ENCODE measurements around the gene SPOCK2. TPM values are rescaled to one million over a fixed set of nuclear protein-coding genes. Genes with fewer than 3 reads are reported as not detected.

The SPOCK2 gene
- total and polyA plus RNA-seq, 10 of the 15 experiments (the other 5 are each of a cell fraction or from before 2014, with no cell fraction given): 0.02 to 1.5 (median 0.58) TPM

DNA sequence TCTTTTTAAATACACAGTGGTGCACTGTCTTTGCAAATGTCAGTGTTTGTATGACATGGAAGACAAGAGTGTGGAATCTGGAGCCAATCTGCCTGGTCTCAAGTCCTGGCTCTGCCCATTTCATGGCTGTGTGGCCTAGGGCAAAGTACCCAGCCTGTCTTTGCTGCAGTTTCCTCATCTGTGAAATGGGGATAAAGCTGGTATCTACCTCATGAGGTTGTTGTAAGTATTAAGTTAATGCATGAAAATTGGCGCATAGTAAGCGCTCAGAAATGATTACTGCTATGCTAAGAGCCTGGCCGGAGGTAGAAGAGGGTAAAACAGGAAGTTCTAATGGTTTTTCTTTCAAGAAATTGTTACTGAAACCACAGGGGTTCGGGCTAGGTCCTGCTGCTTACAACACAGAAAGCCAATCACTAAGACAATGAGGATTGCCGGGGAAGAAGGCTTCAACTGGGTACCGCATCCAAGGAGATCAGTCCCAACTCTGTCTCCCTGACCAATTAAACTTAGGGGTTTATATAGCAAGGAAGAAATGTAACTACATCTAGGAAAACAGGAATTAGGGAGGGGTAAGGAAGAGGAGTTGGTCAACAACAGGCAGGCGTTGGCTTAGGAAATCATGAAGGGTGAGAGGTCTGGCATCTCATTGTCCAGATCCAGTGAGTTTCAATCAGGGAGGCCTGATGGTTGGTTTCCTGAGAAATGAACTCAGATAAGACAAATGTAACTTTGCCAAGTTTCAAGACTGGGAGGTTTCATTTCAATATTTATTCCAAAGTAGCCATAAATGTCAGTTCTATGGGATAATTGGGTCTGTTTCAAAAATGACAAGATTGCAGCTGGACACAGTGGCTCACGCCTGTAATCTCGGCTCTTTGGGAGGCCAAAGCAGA is 67.2 kb downstream of the SPOCK2 start:
- Histone ChIP-seq H3K4me2 (ENCODE audit: control insufficient read depth, insufficient read depth) (no peak overlapping the region), H3K36me3 (ENCODE audit: control insufficient read depth in 2 of 2, insufficient read depth in 2 of 2, low read length in 1 of 2) (no peaks in the 10 kb centered on the region), H3K27me3 (replicated peaks in 1 of 2; ENCODE audit: control insufficient read depth in 2 of 2, insufficient read depth in 2 of 2, low read length in 1 of 2) (no peaks in the 10 kb centered on the region), H3K4me1 (ENCODE audit: control insufficient read depth, insufficient read depth, low read length) (no peaks in the 10 kb centered on the region), H3K4me3 (no peak overlapping the region), H3K79me2 (ENCODE audit: control insufficient read depth, insufficient read depth, low read length) (no peaks in the 10 kb centered on the region), H3K9ac (ENCODE audit: control insufficient read depth, insufficient read depth, low read length) (no peak overlapping the region), H4K20me1 (ENCODE audit: control insufficient read depth, insufficient read depth) (no peaks in the 10 kb centered on the region; the same call in 1 of the 2 replicates), H2AFZ (ENCODE audit: control insufficient read depth, low read depth, low read length) (no peak overlapping the region), H3K27ac (ENCODE audit: control insufficient read depth, insufficient read depth) (no peak overlapping the region), H3K9me3 (replicated peaks; ENCODE audit: control insufficient read depth, insufficient read depth, low read length) (no peaks in the 10 kb centered on the region)
- 50% methylated on average over 9 of the region's 9 CpGs for WGBS (ENCODE audit: insufficient coverage, insufficient replicate concordance, low lambda C conversion rate, missing lambda C conversion rate)
- intact Hi-C loops (cut with micrococcal nuclease; ENCODE audit: unreplicated experiment) (no loop called here), in situ Hi-C loops (cut with MboI) (no loop called here)
- no peak for TF ChIP-seq ZNF622 (IDR thresholded peaks at IDR 0.05)
- TF ChIP-seq NR2C1 (IDR thresholded peaks at IDR 0.05): no peak
- no peak for TF ChIP-seq YBX1 (IDR thresholded peaks at IDR 0.05)
- no peak for TF ChIP-seq HCFC1 (IDR thresholded peaks at IDR 0.05; ENCODE audit: low read length)
- TF ChIP-seq, protein P1, sequence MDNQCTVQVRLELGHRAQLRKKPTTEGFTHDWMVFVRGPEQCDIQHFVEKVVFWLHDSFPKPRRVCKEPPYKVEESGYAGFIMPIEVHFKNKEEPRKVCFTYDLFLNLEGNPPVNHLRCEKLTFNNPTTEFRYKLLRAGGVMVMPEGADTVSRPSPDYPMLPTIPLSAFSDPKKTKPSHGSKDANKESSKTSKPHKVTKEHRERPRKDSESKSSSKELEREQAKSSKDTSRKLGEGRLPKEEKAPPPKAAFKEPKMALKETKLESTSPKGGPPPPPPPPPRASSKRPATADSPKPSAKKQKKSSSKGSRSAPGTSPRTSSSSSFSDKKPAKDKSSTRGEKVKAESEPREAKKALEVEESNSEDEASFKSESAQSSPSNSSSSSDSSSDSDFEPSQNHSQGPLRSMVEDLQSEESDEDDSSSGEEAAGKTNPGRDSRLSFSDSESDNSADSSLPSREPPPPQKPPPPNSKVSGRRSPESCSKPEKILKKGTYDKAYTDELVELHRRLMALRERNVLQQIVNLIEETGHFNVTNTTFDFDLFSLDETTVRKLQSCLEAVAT (IDR thresholded peaks at IDR 0.05): no peak
- DNase-seq (ENCODE audit: low read depth, low spot score): no peak
- ChIA-PET CTCF (no interaction called here), SMC1A (ENCODE audit: uncharacterized antibody, unreplicated experiment) (interaction anchor here (0.6 kb wide), 1 partner anchor 53 kb away, joined by 3 read pairs; no protein-coding TSS in a partner anchor), POLR2A (no interaction called here), RAD21 (ENCODE audit: unreplicated experiment) (interaction anchor here (1.0 kb wide), 1 partner anchor 63 kb away, joined by 3 read pairs; no protein-coding TSS in a partner anchor)
- no TSS peak for BruUV-seq (replicated peaks)
- FAIRE-seq: no peak
- ATAC-seq: no peak

All from GM12878 (cell line).